Testis (tissue), 2 donors: ENCODE data around the gene SIRT7.

Source experiments
- CTCF ChIP-seq, 3 experiments: fragments of 450-650 bp in 2 of 3; fragments of 200-600 bp in 1 of 3; sonication (generic) in 1 of 3; IDR thresholded peaks; one replicate each; pipeline ENCODE4 v1.5.1; 2016 to 2019; ENCODE audit warnings: antibody characterized with exemption in 3 of 3, mild to moderate bottlenecking in 2 of 3, moderate library complexity in 1 of 3
- POLR2A ChIP-seq: fragments of 450-650 bp; IDR thresholded peaks from one replicate; pipeline ENCODE4 v1.6.1; 2017; ENCODE audit warnings: antibody characterized with exemption, mild to moderate bottlenecking, moderate library complexity

GRCh38 chr17:81898029-81898866 is 19.7 kb downstream of the SIRT7 start:
- no peak for TF ChIP-seq CTCF (IDR thresholded peaks at IDR 0.05)
- TF ChIP-seq POLR2A: no peak
